ENCODE data around the gene NTN5. TPM values are rescaled to one million over a fixed set of nuclear protein-coding genes. Genes with fewer than 3 reads are reported as not detected.
"Not testable (repeated sequence)": the region's sequence is repeated elsewhere in the genome, so short reads cannot be mapped to it uniquely, and the experiment has no call there.

NTN5 gene
- total RNA-seq, 1 experiment from 2014 or later = 0.05 TPM

DNA sequence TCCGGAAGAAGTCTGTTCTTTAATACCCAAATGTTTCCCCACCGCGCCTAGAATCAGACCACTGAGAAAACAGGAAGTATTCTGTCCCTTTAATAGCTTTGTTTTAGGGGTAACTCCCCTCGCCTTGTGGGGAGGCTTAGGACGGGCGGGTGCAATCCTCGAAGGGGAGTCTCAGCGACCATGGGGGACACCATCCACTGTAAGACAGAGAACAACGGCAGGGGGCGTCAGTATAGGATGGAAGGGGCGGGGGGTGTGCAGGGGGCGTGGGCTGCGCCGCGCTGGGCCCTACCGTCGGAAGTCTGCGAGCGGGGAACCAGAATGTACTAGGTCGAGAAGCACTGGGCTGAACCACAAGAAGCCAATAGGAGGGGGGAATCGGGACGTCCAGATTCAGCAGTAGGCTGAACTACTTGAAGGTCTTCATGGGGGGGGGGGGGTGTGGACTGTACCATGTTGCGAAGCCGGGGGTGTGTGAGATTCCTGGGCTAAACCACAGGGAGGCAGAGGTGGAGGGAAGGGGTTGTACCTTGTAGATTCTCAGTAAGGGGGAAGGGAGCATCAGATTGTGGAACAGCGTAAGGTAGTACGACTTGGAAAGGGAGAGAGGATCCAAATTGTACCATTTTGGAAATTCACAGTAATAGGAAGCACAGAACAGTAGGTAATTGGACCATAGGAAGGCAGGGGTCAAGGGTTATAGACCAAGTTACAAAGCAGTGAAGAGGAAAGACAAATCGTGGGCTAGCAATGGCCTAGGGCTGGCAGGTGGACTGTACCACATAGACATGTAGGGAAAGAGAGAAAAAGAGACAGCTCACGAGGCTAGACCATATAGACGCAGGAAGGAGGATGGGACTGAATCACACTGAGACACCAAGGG lies 34.6 kb downstream of the NTN5 start:
- DNase-seq (ENCODE audit: low read depth, low spot score) = peak; percentile 94
- in situ Hi-C loops (cut with HindIII; ENCODE audit: low pct_unique_long_range_greater_than_20kb, low sequenced_read_pairs) = no loop called here

DNA sequence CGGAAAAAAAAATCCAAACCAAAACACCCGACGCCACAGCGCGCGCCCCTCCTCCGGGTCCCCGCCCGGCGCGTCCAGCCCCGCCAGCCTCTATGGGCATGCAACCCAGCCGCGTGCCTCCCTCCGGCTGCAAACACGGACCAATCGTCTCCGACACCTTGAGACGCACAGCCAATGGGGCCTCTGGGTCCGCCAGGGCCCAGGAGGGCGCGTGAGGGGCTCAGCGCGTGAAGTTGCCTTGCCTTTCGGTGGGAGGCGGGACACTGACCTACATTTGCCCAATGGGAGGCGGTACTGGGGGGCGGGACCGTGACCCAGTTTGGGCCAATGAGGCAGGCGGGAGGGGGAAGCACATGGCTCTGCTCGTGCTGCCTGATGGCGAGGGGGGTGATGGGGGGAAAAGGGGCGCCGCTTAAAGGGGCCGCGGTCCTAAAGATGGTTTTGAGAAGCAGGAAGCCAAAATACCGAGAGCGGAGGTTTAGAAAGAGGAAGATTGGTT lies 35.3 kb downstream of the NTN5 start:
- peak; percentile 99 for DNase-seq (ENCODE audit: low read depth, low spot score)
- in situ Hi-C loops (cut with HindIII; ENCODE audit: low pct_unique_long_range_greater_than_20kb, low sequenced_read_pairs) = no loop called here

DNA sequence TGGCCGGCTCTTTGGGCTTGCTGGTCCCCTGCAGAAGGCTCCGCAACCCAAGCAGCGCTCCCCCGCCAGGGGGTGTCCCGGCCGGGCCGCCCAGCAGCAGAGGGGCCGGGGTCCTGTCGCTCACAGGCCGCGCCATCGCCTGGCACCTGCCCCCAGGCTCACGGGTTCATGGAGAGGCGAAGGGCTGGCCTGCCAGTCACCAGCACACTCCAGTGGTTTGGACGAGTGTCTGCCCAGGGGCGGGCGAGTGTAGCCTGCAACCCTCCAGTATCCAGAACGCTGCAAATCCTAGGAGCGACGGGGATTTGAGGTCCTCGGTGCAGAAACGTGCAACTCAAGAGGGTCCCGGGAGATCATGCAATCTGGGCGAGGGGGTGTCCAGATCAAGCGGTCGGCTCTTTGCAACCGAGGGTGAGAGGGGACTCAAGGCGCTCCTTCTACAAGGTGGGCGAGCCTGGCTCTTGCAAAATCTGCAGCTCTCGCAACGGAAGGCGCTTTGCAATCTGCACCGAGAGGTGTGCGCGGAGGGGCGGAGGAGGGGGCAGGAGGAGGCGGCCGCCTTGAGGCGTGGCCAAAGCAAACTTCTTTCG lies 35.9 kb downstream of the NTN5 start, which contains the start of gene DBP:
DBP (minus strand) TSS at position 521 of the 590 bp plus-strand sequence; CDS start at position 136, 385 bp downstream.
- in situ Hi-C loops (cut with HindIII; ENCODE audit: low pct_unique_long_range_greater_than_20kb, low sequenced_read_pairs) = no loop called here
- DNase-seq (ENCODE audit: low read depth, low spot score) = no peak

DNA sequence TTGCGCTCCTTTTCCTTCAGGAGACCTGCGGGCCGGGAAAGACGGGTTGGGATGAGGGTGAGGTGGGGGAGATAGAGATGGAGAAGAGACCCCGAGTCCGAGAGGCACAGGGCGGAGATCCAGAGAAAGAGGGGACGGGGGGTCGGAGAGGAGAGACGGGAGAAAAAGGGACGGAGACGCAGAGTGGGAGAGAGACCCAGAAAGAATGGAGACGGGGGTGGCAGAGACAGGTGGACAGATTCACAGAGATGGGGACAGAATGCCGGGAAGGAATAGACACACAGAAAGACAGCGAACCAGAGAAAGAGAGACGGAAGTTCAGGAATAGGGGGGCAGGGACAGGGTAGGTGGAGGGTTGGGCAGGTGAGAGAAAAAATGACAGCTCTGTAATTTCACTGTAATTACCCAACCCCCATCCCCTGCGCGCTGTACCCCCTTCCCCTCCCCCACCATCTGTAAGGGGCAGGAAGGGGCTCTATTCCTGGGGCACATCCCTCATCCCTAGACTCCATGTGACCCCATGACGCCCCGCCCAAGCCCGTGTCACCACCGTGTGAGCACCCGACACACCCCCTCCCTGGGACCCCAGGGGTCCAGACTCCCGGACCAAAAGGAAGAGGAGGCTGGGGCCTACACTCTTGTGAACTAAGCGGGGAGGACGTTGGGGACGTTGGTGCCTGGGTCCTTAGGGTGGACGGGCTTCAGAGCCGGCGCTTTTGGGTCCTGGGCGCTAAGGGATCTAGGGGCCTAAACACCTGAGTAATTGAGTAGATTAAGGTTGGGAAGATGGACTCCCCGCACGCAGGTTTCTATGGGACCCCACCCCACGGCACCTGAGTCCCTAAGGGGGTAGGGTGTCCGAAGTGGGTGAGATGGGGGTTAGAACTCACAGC lies 36.6 kb downstream of the NTN5 start:
- in situ Hi-C loops (cut with HindIII; ENCODE audit: low pct_unique_long_range_greater_than_20kb, low sequenced_read_pairs) = no loop called here
- no peak for DNase-seq (ENCODE audit: low read depth, low spot score)

DNA sequence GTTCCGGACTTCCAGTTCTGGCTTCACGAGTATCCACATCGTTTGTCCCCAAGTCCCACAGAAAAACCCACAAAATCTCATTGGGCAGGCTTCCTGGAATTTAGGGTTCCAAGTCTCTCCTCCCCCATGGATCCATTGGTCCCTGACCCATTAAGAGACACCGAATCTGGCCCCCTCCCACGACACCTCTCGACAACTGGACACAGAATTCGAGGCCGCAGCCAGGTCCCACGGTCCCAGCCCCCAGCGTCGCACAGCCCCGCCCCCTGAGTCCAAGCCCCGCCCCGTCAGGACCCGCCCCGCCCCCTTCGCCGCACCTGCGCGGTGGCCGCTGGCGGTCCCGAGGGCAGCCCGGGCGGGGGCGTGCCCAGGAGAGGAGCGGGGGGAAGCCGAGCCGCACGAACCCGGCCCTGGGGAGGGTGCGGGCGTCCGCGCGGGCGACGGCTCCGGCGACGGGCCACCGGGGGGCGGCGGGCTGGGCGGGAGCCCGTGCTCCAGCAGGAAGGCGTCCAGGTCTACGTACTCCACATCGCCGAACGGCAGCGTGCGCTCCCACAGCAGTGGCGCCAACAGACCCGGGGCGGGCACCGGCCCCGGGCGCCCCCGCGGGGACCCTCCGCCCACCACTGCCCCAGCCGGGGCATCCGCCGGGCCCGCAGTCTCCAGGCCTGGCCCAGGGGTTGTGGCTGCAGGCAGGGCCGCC lies 37.4 kb downstream of the NTN5 start:
- in situ Hi-C loops (cut with HindIII; ENCODE audit: low pct_unique_long_range_greater_than_20kb, low sequenced_read_pairs) = no loop called here
- DNase-seq (ENCODE audit: low read depth, low spot score) = peak; percentile 55

DNA sequence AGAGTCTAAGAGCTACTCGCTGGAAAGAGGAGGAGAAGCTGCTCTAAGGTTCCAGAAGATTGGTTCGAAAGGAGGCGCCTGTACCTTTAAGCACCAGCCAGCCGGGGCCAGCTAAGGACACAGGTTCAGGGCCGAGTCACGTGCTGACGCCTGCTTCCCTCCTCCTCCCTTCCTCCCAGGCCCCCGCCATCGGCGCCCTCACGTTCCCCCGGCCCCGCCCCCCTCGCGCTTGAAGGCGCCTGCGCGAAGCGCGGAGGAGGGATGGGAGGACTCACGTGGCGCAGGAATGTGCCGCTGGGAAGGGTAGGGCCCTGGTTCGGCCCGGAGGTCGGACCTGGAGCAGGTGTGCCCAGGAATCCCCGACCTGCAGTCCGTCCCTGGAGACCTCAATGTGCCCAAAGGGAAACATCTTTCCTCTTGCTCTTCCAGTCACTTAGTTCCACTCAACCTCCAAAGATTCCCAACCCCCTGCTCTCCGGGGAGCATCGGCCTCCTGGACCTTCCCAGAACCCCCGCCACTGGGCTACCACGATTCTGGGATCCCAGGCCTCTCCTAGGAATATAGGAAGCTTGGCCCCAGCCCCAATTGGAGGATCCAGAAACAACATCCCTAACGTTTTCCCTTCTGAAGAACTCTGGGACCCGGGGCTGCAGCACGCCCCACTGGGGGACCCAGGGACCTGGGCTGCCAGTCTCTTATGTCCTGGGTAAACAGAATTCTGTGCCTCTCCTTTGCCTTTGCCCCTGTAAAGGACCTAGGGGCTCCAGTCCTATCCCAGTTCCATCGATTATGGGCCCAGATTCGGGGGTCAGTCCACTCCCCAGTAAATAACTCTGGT lies 38.2 kb downstream of the NTN5 start:
- in situ Hi-C loops (cut with HindIII; ENCODE audit: low pct_unique_long_range_greater_than_20kb, low sequenced_read_pairs) = no loop called here
- DNase-seq (ENCODE audit: low read depth, low spot score) = peak; percentile 96

DNA sequence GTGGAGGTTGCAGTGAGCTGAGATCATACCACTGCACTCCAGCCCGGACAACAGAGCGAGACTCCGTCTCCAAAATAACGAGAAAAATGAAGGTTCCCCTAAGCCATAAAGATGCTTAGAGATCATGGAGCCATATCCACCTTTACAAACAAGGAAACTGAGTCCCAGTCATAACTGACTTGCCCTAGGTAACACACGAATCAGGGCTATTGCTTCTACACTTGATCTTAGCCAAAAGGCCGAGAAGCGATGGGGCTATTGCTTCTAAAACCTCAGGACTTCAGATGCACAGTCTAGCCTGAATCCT lies 38.8 kb downstream of the NTN5 start:
- DNase-seq (ENCODE audit: low read depth, low spot score) = no peak
- in situ Hi-C loops (cut with HindIII; ENCODE audit: low pct_unique_long_range_greater_than_20kb, low sequenced_read_pairs) = no loop called here

DNA sequence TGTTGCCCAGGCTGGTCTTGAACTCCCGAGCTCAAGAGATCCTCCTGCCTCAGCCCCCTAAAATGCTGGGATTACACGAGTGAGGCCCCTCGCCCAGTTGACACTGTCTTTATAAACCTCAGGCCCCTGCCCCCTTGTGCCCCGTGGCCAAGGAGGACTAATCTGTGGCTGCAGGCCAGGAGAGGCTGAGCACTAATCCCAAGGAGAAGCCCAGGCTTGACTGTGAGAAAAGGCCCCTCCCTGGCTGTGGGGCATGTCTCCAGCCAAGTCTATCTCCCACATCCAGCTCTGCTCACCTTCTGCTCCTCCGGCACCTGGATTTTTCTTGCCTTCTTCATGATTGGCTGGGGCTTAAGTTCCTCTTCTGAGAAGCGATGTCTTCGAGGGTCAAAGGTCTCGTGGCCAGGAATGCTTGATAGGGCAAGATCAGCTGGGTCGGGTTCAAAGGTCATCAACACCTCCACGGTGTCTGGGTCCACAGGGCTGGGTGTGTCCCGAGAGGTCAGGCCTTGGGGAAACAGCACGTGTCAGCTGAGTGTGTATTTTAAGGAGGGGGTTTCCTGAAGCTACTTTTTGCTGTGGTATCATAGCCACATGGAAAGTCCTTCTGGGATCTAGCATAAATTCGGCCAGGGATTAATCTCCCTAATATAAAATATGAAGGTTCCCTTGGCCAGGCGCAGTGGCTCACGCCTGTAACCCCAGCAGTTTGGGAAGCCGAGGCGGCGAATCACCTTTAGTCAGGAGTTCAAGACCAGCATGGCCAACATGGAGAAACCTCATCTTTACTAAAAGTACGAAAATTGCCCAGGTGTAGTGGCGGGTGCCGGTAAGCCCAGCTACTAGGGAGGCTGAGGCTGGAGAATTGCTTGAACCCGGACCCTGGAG lies 39.4 kb downstream of the NTN5 start:
- in situ Hi-C loops (cut with HindIII; ENCODE audit: low pct_unique_long_range_greater_than_20kb, low sequenced_read_pairs) = no loop called here
- no peak for DNase-seq (ENCODE audit: low read depth, low spot score)

DNA sequence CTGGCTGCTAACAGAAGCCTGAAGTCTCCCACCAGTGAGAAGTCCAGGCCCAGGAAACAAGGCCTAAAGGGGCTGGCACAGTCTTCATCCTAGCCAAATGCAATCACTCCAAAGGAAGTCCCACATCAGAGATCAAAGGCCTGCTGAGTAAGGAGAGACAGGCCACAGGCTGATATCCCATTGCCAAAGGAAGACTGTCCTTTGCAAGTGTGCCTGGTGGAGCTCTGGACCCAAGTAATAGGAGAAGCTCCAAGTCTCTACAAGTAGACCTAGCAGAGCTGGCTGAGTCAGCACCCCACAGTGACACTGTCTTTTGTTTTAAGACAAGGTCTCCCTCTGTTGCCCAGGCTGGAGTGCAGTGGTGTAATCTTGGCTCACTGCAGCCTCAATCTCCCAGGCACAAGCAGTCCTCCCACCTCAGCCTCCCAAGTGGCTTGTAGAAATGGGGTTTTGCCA lies 40.1 kb downstream of the NTN5 start:
- in situ Hi-C loops (cut with HindIII; ENCODE audit: low pct_unique_long_range_greater_than_20kb, low sequenced_read_pairs) = no loop called here
- DNase-seq (ENCODE audit: low read depth, low spot score) = peak; percentile 72

DNA sequence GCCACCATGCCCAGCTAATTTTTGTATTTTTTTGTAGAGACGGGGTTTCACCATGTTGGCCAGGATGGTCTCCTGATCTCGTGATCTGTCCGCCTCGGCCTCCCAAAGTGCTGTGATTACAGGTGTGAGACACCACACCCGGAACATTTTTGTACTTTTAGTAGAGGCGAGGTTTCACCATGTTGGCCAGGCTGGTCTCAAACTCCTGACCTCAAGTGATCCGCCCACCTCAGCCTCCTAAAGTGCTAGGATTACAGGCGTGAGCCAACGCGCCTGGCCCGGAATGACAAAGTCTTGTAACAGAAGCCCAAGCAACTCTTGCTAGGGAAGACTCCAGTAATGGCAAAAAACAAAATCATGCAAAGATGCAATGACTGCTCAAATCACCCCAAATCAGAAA lies 40.5 kb downstream of the NTN5 start:
- in situ Hi-C loops (cut with HindIII; ENCODE audit: low pct_unique_long_range_greater_than_20kb, low sequenced_read_pairs) = not testable (repeated sequence)

DNA sequence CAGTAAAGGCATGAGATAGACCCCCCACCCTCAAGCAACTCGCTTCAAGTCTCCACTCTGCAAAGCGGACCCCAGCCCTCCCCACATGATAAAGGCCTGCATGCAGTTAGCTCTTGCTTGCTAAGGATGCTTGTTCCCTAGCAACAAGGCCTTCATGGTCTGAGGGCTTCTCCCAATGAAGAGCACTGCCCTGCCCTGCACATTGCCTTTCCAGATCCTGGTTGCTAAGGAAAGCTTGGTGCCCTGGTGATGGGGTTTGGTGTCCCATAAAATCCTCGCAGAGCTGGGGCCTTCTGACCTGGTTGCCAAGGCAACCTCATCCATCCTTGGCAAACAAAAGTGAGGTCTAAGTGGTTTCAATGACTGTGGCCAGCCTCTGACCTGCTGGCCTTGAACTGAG lies 41.6 kb downstream of the NTN5 start:
- in situ Hi-C loops (cut with HindIII; ENCODE audit: low pct_unique_long_range_greater_than_20kb, low sequenced_read_pairs) = no loop called here
- DNase-seq (ENCODE audit: low read depth, low spot score) = no peak

More for the DNA sequence above, 40.5 kb downstream of the NTN5 start:
- DNase-seq (ENCODE audit: low read depth, low spot score) = not testable (repeated sequence)

DNA sequence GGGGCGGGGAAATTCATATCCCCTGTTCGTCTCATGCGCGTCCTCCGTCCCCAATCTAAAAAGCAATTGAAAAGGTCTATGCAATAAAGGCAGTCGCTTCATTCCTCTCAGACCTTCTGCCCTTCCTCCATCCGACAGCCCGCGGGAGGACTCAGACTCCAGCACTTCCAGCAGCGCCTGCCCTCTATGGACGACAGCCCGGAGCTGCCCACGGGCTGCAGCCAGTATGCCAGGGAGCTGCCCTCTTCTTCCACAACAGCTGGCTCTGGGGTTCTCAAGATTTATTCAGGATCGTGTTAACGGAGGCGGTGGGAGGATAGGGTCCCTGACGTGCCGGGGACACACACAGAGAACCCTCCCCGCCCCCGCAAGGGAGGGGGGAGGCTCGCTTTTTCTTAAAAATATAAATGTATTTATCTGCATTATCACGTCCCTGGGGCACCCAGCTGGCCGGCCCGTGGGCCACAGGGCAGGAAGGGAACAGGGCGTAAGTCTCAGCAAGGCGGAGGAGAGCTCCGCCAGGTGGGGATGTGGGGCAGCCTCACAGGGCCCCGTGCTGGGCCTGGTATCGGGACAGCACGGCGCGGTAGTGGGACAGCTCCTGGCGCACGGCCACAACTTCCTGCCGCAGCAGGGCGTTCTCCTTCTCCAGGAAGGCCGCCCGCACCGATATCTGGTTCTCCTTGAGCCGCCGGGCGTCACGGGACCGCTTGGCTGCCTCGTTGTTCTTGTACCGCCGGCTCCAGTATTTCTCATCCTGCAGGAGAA lies 42.3 kb downstream of the NTN5 start:
- in situ Hi-C loops (cut with HindIII; ENCODE audit: low pct_unique_long_range_greater_than_20kb, low sequenced_read_pairs) = no loop called here
- no peak for DNase-seq (ENCODE audit: low read depth, low spot score)

DNA sequence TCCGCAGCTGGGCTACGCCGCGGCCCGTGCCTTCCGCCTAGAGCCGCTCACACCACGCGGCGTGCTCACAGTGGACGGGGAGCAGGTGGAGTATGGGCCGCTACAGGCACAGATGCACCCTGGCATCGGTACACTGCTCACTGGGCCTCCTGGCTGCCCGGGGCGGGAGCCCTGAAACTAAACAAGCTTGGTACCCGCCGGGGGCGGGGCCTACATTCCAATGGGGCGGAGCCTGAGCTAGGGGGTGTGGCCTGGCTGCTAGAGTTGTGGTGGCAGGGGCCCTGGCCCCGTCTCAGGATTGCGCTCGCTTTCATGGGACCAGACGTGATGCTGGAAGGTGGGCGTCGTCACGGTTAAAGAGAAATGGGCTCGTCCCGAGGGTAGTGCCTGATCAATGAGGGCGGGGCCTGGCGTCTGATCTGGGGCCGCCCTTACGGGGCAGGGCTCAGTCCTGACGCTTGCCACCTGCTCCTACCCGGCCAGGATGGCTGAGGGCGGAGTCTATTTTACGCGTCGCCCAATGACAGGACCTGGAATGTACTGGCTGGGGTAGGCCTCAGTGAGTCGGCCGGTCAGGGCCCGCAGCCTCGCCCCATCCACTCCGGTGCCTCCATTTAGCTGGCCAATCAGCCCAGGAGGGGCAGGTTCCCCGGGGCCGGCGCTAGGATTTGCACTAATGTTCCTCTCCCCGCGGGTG lies 43.1 kb downstream of the NTN5 start:
- in situ Hi-C loops (cut with HindIII; ENCODE audit: low pct_unique_long_range_greater_than_20kb, low sequenced_read_pairs) = no loop called here
- no peak for DNase-seq (ENCODE audit: low read depth, low spot score)

DNA sequence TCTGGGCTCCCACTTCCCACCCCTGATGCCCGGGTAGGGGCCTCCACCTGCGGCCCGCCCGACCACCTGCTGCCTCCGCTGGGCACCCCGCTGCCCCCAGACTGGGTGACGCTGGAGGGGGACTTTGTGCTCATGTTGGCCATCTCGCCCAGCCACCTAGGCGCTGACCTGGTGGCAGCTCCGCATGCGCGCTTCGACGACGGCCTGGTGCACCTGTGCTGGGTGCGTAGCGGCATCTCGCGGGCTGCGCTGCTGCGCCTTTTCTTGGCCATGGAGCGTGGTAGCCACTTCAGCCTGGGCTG lies 43.6 kb downstream of the NTN5 start:
- in situ Hi-C loops (cut with HindIII; ENCODE audit: low pct_unique_long_range_greater_than_20kb, low sequenced_read_pairs) = no loop called here

More for the DNA sequence above, 43.6 kb downstream of the NTN5 start:
- DNase-seq (ENCODE audit: low read depth, low spot score) = no peak

Measured in SK-MEL-5 (cell line).